Glomerular endothelial cell (primary cell): Measurements from ENCODE around the gene GABBR2. TPM values are rescaled to one million over a fixed set of nuclear protein-coding genes. Genes with fewer than 3 reads are reported as not detected.

Experiments
- DNase-seq: peaks from one replicate; pipeline ENCODE4 v3.0.0-alpha.2; 2011; ENCODE audit warnings: low read depth, low spot score; ENCODE audit errors: extremely low read depth
- total RNA-seq: library from RNA; depleted of rRNA; stranded (reverse); fragments of >200 nt; gene quantifications from 2 replicates; pipeline ENCODE4 v1.2.3, GENCODE V29; 2015

The GABBR2 gene
- total RNA-seq, 1 donor from 2014 or later, result 3.3 TPM

- no peak for DNase-seq
Observed at GRCh38 chr9:98572796-98573195, 135.9 kb downstream of the GABBR2 start.

GRCh38 chr9:98572054-98572627 lies 136.6 kb downstream of the GABBR2 start:
- no peak for DNase-seq

GRCh38 chr9:98571643-98572042 lies 137.1 kb downstream of the GABBR2 start:
- no peak for DNase-seq

- DNase-seq, result no peak
Observed at GRCh38 chr9:98570663-98571440, 137.9 kb downstream of the GABBR2 start.

GRCh38 chr9:98570055-98570454 lies 138.7 kb downstream of the GABBR2 start:
- DNase-seq, result no peak

- DNase-seq, result no peak
Observed at GRCh38 chr9:98569491-98569890, 139.2 kb downstream of the GABBR2 start.

- no peak for DNase-seq
Observed at GRCh38 chr9:98568909-98569469, 139.7 kb downstream of the GABBR2 start.

- DNase-seq, result no peak
Observed at GRCh38 chr9:98568234-98568908, 140.4 kb downstream of the GABBR2 start.

GRCh38 chr9:98567540-98568233 lies 141.0 kb downstream of the GABBR2 start:
- DNase-seq, result no peak

- no peak for DNase-seq
Observed at GRCh38 chr9:98565152-98566135, 143.3 kb downstream of the GABBR2 start.

- no peak for DNase-seq
Observed at GRCh38 chr9:98564714-98565113, 144.0 kb downstream of the GABBR2 start.

- DNase-seq, result no peak
Observed at GRCh38 chr9:98563988-98564387, 144.7 kb downstream of the GABBR2 start.

- DNase-seq, result no peak
Observed at GRCh38 chr9:98563212-98563907, 145.4 kb downstream of the GABBR2 start.

- no peak for DNase-seq
Observed at GRCh38 chr9:98559561-98559960, 149.2 kb downstream of the GABBR2 start.

GRCh38 chr9:98558575-98558974 lies 150.2 kb downstream of the GABBR2 start:
- DNase-seq, result no peak

- DNase-seq, result no peak
Observed at GRCh38 chr9:98556511-98556910, 152.2 kb downstream of the GABBR2 start.

GRCh38 chr9:98555651-98556465 lies 152.9 kb downstream of the GABBR2 start:
- no peak for DNase-seq

- no peak for DNase-seq
Observed at GRCh38 chr9:98554752-98555151, 154.0 kb downstream of the GABBR2 start.
